Inflammatory macrophage treated with lipopolysaccharide for 4 hours (primary cell): ENCODE results near the gene SH2D2A.
"Not testable (repeated sequence)": the region's sequence is repeated elsewhere in the genome, so short reads cannot be mapped to it uniquely, and the experiment has no call there.

Experiments
- DNase-seq: peaks from one replicate; pipeline ENCODE4 v3.0.0-alpha.2; 2020

Gene SH2D2A

DNA sequence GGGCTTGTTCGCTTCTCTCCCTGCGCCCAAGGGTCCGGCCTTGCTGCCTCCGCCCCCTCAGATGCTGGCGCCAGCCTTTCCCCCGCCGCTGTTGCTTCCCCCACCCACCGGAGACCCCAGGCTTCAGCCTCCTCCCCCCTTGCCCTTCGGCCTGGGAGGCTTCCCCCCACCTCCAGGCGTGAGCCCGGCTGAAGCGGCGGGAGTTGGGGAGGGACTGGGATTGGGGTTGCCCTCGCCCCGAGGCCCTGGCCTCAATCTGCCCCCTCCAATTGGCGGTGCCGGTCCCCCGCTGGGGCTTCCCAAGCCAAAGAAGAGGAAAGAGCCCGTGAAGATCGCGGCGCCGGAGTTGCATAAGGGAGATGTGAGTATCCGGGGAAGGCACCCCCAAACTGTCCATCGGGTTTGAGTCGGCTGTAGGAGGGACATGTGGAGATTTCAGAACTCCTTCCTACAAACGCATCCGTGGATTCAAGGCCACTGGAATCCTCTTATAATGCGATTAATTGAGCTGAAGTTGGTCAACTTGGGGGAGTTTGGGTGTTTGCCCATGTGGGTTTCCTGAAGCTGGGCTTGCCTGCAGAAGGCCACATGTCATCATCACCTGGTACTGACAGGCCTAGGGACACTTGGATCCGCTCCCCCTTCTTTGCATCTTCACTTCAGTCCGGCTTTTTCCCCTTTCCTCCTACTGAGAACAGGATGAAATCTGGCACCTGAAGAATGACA lies 48.6 kb downstream of the SH2D2A start:
- peak; percentile 50 for DNase-seq

DNA sequence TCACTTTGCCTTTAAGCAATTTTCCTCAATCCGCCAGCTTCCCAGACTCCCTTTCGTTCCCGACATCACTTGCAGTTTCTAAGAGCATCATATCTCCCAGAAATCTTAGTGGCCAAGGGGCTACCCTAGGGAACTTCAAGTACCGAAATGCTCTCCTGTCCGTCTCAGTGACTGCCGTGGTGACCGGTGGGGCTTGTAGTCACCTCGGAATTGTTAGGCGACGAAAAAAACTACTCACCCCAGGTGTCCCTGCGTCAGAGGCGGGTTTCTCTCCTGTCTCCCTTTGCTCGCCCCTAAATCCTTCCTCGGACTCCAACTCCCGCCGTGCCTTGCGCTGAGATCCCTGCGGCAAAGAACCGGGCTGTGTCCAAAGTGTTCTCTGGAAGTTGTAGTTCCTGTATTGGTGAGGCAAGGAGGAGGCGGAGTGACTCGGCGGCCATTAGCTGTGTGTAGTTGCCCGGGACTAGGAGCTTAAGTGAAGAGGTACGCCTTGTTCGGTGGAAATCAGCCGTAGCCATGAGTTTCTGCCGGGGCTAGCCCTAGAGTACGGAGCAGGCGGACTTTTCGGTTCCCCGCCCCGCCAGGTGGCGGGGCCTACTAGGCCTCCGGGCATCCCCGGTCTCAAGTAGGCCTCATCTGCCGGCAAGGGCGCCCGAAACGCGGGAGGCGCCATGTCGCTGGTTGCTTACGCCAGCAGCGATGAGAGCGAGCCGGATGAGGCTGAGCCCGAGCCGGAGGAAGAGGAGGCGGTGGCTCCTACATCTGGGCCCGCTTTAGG lies 49.4 kb downstream of the SH2D2A start, which contains the start of gene PRCC:
TSS of gene PRCC (plus strand) at position 435 of the 778 bp plus-strand sequence. CDS start at position 672, 237 bp downstream.
- peak; percentile 99 for DNase-seq

DNA sequence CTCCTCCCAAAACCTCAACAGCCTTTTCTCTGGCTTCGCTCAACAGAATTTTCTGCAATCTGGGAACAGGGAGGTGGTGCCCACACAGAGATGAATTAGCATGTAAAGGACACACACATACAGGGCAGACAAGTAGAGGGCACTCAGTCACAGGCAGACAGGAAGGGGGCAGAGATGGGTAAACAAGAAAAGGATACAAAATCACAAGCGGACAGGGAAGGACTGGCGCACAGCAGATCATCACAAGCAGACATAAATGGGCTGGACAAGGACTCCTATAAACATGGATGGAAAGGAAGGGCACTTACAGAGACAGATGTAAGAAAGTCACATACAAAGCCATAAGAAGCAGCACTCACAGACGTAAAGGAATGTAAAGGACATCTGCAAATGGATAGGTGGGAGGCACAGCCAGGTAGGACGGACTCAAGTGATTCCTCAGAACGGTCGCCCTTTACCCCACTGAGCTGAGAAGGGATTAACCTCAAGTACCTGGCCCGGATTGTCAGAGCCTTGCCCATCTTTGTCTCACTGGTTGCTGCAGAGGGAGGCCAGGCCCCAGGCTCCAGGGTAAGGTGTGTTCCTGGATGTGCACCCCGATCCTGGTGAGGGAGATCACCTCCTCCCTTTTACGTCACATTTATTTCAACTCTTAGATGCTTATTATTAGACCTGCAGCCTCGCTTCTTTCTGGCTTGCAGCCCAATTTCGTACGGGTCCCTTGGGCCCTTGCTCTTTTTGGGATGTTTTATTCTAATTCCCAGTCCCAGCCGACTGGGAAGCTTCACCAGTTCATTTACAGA lies 50.1 kb downstream of the SH2D2A start:
- no peak for DNase-seq

DNA sequence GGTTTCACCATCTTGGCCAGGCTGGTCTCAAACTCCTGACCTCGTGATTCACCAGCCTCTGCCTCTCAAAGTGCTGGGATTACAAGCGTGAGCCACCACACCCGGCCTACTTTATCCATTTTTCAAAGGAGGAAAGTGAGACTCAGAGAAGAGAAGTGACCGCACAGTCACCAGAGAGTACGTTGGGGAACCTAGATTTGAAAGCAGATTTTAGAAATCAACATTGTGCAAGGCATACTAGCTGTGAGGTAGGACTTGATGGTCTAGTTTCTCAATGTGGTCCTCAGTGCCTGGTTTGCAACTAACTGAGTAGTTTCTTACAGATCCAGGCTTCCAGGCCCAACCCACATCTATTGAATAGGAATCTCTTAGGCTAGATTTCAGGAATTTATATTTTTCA lies 51.0 kb downstream of the SH2D2A start:
- peak; percentile 87 for DNase-seq

DNA sequence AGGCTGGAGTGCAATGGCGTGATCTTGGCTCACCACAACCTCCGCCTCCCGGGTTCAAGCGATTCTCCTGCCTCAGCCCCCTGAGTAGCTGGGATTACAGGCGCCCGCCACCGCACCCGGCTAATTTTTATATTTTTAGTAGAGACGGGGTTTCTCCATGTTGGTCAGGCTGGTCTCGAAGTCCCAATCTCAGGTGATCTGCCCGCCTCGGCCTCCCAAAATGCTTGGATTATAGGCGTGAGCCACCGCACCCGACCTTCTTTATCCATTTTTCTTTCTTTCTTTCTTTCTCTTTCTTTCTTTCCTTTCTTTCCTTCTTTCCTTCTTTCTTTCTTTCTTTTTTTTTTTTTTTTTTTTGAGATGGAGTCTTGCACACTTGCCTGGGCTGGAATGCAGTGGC lies 51.5 kb downstream of the SH2D2A start:
- DNase-seq, result not testable (repeated sequence)

DNA sequence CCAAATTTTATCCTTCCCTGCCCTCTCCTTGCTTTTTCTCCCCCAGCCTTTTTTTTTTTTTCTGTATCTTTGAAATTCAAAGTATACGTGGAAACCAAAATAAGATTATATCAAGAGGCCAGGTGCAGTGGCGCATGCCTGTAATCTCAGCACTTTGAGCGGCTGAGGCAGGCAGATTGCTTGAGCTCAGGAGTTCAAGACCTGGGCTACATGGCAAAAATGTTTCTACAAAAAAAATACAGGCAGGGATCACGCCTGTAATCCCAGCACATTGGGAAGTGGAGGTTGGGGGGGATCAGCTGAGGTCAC lies 55.9 kb downstream of the SH2D2A start:
- DNase-seq, result no peak

DNA sequence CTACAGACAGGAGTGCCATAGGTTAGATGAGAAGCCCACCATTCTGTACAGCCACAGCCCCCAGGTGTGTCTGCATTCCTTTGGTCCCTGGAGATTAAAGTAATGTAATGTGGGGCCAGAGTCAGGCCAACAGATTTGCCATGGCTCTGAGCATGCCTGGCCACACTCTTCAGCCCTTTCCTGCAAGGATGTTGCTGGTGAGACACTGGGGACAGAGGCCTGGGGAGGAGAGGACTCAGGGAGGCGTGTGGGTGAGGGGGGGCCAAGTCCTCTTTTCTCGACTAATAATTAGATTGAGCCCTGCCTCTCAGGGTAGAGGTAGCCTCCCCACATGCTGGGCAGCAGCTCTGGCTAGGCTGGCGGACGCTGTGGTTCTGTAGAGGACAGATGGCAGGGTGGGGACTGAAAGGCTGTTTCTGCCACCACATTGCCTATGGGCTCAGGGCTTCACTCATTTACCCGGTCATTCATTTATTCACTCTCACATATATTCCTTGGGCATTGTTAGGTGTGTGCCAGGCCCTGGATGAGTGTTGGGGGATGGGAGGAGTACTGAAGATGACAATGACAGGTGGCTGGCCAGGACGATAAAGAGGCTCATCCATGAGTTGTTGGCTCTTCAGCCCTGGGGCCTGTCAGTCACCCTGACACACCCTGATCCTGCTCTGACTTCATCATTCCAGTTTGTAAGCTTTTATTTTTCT lies 56.4 kb downstream of the SH2D2A start:
- DNase-seq, result no peak

DNA sequence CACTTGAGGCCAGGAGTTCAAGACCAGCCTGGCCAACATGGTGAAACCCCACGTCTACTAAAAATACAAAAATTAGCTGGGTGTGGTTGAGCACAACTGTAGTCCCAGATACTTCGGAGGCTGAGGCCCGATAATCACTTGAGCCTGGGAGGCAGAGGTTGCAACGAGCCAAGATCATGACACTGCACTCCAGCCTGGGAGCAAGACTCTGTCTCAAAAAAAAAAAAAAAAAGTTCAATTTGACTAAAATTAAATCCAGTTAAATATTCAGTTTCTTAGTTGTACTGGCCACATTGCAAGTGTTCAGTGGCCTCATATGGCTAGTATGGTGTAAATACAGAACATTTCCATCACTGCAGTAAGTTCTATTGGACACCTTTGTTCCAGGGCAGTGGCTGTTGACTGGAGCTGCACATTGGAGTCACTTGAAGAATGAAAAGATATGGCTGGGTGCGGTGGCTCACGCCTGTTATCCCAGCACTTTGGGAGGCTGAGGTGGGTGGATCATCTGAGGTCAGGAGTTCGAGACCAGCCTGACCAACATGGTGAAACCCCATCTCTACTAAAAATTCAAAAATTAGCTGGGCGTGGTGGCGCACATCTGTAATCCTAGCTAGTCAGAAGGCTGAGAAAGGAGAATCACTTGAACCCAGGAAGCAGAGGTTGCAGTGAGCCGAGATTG lies 58.9 kb downstream of the SH2D2A start:
- DNase-seq, result not testable (repeated sequence)

DNA sequence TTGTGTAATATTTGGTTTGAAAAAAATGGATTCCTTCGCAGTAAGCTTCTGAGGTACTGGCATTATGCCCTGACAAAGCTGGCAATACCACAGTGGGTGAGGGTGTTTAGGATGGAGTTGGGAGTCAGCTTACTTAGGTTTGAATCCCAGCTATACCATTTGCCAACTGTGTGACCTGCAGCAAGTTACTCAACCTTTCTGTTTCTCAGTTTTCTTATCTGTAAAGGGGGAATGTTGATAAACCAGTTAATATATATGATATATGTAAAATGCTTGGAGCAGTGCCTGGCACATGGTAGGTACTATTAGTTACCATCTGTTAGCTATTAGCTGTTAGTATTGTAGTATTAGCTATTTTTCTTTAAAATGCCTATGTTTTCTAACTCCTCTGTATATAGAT lies 60.3 kb downstream of the SH2D2A start:
- no peak for DNase-seq
